Endothelial cell of umbilical vein (primary cell): ENCODE results near the gene AKT1.

ENCODE experiments used
- EZH2 ChIP-seq: IDR thresholded peaks from 2 replicates; pipeline ENCODE4 v1.6.1; 2012; ENCODE audit warnings: borderline replicate concordance, low read depth, mild to moderate bottlenecking, moderate library complexity, low read length, inconsistent platforms; ENCODE audit not compliant: severe bottlenecking
- JUN ChIP-seq: IDR thresholded peaks from 2 replicates; pipeline ENCODE4 v1.6.1; 2011; ENCODE audit warnings: borderline replicate concordance, low read depth; ENCODE audit not compliant: insufficient read length, insufficient read depth
- POLR2A ChIP-seq: IDR thresholded peaks from 2 replicates; pipeline ENCODE4 v1.6.1; 2012; ENCODE audit warnings: low read depth, mild to moderate bottlenecking, control low read depth, low read length
- POLR2AphosphoS5 ChIP-seq: IDR thresholded peaks from 2 replicates; pipeline ENCODE4 v1.6.1; 2012; ENCODE audit warnings: low read depth, mild to moderate bottlenecking, control low read depth, low read length, moderate library complexity; ENCODE audit not compliant: insufficient read depth
- TF ChIP-seq, protein P1 (sequence below), 2 donors: IDR thresholded peaks; 1 replicate in 1 of 2; 2 replicates in 1 of 2; pipeline ENCODE4 v1.5.1; 2011; ENCODE audit warnings: low read length in 2 of 2, mild to moderate bottlenecking in 2 of 2, moderate library complexity in 2 of 2, control low read depth in 1 of 2, inconsistent platforms in 1 of 2, low read depth in 1 of 2; ENCODE audit not compliant: insufficient read depth in 1 of 2; ENCODE audit errors: extremely low read depth in 1 of 2
- TF ChIP-seq, protein P2 (sequence below): IDR thresholded peaks from 2 replicates; pipeline ENCODE4 v1.6.1; 2011; ENCODE audit not compliant: insufficient read depth, insufficient read length

DNA sequence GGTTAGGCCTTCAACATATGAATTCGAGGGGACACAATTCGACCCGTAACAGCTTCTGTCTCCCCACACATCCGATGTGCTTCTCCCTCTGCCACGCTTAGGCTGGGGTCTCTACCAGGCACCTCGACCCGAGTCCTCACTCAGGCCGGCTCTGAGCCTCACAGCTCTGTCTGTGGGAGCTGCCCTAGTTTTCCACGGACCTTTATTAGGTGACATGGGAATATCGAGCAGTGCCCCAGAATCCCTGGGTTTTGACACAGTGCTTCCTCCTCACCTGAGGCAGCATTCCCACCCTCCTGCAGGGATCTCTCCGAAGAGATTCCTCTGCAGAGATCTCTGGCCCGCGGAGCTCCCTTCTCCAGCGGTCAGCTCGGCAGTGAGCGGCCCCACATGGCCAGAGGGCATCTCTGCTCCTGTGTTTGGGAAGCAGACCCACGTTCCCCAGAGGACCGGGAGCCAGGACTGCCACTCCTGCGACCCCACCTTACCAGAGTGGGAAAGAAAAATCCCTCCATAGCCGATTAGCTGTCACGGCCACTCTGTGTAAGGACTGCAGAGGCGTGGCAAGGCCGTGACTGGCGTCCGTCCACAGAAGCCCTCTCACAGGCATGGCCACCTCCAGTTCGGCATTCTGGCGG, 26.5 kb upstream of the AKT1 start:
- TF ChIP-seq EZH2 (no peak), POLR2A (no peak), POLR2AphosphoS5 (no peak), JUN (no peak)
- TF ChIP-seq, protein P1, sequence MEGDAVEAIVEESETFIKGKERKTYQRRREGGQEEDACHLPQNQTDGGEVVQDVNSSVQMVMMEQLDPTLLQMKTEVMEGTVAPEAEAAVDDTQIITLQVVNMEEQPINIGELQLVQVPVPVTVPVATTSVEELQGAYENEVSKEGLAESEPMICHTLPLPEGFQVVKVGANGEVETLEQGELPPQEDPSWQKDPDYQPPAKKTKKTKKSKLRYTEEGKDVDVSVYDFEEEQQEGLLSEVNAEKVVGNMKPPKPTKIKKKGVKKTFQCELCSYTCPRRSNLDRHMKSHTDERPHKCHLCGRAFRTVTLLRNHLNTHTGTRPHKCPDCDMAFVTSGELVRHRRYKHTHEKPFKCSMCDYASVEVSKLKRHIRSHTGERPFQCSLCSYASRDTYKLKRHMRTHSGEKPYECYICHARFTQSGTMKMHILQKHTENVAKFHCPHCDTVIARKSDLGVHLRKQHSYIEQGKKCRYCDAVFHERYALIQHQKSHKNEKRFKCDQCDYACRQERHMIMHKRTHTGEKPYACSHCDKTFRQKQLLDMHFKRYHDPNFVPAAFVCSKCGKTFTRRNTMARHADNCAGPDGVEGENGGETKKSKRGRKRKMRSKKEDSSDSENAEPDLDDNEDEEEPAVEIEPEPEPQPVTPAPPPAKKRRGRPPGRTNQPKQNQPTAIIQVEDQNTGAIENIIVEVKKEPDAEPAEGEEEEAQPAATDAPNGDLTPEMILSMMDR (IDR thresholded peaks at IDR 0.05; ENCODE audit: extremely low read depth in 1 of 2, insufficient read depth in 1 of 2, low read depth in 1 of 2, low read length in 2 of 2): no peak
- TF ChIP-seq, protein P2, sequence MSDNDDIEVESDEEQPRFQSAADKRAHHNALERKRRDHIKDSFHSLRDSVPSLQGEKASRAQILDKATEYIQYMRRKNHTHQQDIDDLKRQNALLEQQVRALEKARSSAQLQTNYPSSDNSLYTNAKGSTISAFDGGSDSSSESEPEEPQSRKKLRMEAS: no peak
